HG02588 (cell line): ENCODE measurements around the gene RPTOR.

ENCODE experiments used
- ATAC-seq: cut with Tn5 transposase; IDR thresholded peaks from one replicate; pipeline ENCODE4 v1.9.1; 2021; ENCODE audit warnings: mild to moderate bottlenecking, moderate library complexity; ENCODE audit not compliant: unreplicated experiment

The RPTOR gene

GRCh38 chr17:80886641-80887573 is 342.3 kb downstream of the RPTOR start:
- ATAC-seq = no peak

- ATAC-seq = no peak
These were observed 343.1 kb downstream of the RPTOR start for GRCh38 chr17:80887639-80888175.

GRCh38 chr17:80888276-80889160 is 343.9 kb downstream of the RPTOR start:
- ATAC-seq = no peak

GRCh38 chr17:80889231-80890195 is 344.9 kb downstream of the RPTOR start:
- ATAC-seq = no peak

- ATAC-seq = no peak
These were observed 345.7 kb downstream of the RPTOR start for GRCh38 chr17:80890196-80890920.

GRCh38 chr17:80890921-80891396 is 346.3 kb downstream of the RPTOR start:
- no peak for ATAC-seq

- peak; percentile 33 for ATAC-seq
These were observed 346.9 kb downstream of the RPTOR start for GRCh38 chr17:80891397-80892018.

- peak; percentile 64 for ATAC-seq
These were observed 347.6 kb downstream of the RPTOR start for GRCh38 chr17:80892019-80892855.

- no peak for ATAC-seq
These were observed 348.4 kb downstream of the RPTOR start for GRCh38 chr17:80892900-80893603.

GRCh38 chr17:80893604-80894438 is 349.2 kb downstream of the RPTOR start:
- ATAC-seq = no peak

GRCh38 chr17:80894439-80894721 is 349.7 kb downstream of the RPTOR start:
- ATAC-seq = no peak

GRCh38 chr17:80894726-80895125 is 350.1 kb downstream of the RPTOR start:
- no peak for ATAC-seq

- no peak for ATAC-seq
These were observed 350.7 kb downstream of the RPTOR start for GRCh38 chr17:80895366-80895765.

GRCh38 chr17:80898716-80899115 is 354.1 kb downstream of the RPTOR start:
- no peak for ATAC-seq

GRCh38 chr17:80899402-80900268 is 355.0 kb downstream of the RPTOR start:
- no peak for ATAC-seq

- ATAC-seq = no peak
These were observed 356.7 kb downstream of the RPTOR start for GRCh38 chr17:80901319-80901718.
